LNCAP (cell line): ENCODE results near the gene YTHDF1.

Experiments used
- TF ChIP-seq, protein P1 (sequence below): fragments of 450-650 bp; IDR thresholded peaks from 2 replicates; pipeline ENCODE4 v1.5.1; 2017; ENCODE audit warnings: mild to moderate bottlenecking

Gene YTHDF1

GRCh38 chr20:63178446-63178820, 37.5 kb downstream of the YTHDF1 start:
- TF ChIP-seq, protein P1, sequence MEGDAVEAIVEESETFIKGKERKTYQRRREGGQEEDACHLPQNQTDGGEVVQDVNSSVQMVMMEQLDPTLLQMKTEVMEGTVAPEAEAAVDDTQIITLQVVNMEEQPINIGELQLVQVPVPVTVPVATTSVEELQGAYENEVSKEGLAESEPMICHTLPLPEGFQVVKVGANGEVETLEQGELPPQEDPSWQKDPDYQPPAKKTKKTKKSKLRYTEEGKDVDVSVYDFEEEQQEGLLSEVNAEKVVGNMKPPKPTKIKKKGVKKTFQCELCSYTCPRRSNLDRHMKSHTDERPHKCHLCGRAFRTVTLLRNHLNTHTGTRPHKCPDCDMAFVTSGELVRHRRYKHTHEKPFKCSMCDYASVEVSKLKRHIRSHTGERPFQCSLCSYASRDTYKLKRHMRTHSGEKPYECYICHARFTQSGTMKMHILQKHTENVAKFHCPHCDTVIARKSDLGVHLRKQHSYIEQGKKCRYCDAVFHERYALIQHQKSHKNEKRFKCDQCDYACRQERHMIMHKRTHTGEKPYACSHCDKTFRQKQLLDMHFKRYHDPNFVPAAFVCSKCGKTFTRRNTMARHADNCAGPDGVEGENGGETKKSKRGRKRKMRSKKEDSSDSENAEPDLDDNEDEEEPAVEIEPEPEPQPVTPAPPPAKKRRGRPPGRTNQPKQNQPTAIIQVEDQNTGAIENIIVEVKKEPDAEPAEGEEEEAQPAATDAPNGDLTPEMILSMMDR = no peak

GRCh38 chr20:63177785-63178445, 38.0 kb downstream of the YTHDF1 start:
- TF ChIP-seq, protein P1 = no peak

DNA sequence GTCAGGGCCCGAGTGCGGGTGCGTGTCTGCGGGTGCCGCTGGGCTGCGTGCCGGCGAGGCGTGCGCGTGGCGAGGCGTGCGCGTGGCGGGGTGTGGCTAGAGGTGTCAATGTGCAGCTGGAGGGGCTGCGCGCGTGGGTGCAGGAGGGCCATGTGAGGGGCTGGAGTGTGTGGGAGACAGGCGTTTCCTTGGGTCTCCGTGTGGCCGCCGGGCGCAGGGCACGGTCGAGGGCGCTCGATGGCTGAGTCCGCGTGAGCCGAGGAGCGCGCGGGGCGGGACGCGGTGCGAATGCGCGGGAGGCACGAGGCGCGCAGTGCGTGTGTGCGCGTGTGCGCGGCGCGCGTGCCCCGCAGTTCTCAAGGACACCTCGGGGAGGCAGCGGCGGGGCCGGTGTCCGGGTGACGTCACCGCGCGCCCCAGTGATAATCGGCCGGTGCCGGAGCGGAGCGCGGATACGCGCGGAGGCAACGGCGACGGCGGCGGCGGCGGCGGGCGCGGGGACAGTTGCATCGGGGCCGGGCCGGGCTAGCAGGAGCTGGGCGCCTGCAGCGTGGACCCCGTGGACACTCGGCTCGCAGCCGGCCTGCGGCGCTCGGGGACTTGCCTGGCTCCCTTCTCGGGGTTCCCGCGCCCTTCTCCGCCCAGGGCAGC, 38.7 kb downstream of the YTHDF1 start:
- TF ChIP-seq, protein P1 = peak; percentile 7; the same call in 1 of the 2 replicates

DNA sequence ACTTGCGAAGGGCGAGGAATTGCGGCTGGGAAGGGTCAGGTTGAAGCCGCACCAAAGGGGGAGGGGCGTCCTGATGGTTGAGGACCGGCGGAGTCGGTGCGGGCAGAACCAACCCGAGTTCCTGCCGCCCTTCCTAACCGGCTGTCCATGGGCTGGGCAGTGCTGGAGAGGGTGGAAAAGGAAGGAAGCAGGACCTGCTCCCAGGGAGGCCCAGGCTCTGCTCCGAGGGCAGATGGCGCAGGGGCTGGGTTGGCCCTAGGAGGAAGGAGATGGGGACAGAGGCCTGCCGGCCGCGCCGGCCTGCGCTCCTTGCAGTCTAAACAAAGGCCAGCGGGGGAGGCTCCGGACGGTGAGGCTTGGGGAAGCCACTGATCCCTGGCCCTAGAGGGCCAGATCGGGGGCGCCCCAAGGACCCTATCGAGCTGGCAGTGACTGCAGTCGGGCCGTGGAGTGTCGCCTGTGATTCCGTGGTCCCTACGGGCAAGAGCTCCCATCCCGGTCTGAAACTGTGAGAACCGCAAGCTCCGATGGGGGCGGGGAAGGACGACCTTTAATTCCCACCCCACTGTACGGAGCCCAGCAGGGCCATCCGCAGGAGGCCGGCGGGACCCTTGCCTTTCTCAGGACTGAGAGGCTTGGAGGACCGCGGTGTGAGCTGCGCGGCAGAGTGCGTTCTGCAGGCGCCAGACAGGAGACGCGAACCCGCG, 39.4 kb downstream of the YTHDF1 start:
- TF ChIP-seq, protein P1 = no peak

GRCh38 chr20:63176034-63176426, 39.9 kb downstream of the YTHDF1 start:
- TF ChIP-seq, protein P1 = no peak

- TF ChIP-seq, protein P1 = no peak
Measured at GRCh38 chr20:63175038-63175895, 40.7 kb downstream of the YTHDF1 start.
